HG03342 (cell line): ENCODE data around the gene KCNH3.

Experiments used
- ATAC-seq: cut with Tn5 transposase; IDR thresholded peaks from one replicate; pipeline ENCODE4 v1.9.1; 2021; ENCODE audit warnings: mild to moderate bottlenecking, moderate library complexity; ENCODE audit not compliant: unreplicated experiment

KCNH3 gene

GRCh38 chr12:49557917-49558215 lies 19.0 kb downstream of the KCNH3 start:
- no peak for ATAC-seq

- ATAC-seq, result no peak
Measured at GRCh38 chr12:49558526-49558925, 19.7 kb downstream of the KCNH3 start.

GRCh38 chr12:49559011-49559675 lies 20.3 kb downstream of the KCNH3 start:
- no peak for ATAC-seq

DNA sequence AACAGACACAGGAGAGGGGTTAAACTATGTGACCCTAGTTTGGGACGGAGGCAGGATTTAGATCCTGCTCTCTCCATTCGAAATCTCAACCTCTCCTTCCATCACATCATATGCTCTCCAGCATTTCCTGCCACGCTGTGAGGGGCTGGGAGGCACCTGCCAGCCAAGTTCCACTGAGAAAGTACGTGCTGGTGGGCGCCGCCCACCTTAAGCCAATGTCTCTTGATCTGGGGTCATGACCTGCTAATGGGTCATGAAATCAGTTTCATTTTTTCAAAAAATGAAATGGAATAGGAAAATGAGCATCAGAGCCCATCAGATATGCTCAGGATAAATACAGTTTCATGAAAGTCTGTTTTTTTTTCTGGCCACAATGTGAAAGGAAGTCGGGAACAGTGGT lies 21.9 kb downstream of the KCNH3 start:
- ATAC-seq, result no peak

DNA sequence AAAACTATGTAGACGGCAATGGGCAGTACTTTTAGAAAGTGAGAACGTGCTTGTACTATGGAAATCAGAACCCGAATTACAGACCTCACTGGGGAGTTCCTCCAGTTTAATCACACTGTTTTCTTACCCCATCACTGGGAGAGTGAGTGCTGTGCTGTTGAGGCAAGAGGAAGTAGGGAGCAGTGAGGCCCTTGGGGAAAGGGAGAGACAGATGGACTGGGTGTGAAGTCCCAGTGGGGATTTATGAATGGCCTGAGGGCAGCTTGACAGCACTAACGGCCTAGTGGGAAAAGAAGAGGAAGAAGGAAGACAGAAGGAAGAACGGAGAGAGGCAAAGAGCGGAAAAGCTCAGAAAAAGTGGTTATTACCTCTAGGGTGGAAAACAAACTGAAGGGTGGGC lies 23.4 kb downstream of the KCNH3 start:
- ATAC-seq, result no peak

DNA sequence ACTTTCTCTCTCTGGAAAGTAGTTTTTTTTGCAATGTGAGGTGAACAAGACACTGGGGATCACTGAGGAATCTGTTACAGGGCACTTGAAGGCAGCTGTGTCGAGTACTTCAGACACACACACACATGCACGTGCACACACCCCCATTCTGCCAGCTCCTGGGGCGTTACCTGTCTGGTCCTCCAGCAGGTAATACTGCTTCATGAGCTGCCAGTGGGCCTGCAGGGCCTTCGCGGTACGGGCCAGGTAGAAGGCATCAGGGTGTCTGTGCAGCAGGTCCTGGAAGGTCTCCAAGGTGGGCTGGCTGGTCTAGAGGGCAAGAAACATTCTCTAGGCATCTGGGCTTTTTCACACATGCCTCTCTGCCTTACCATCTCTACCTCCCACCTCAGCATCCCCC lies 24.0 kb downstream of the KCNH3 start:
- ATAC-seq, result no peak

- ATAC-seq, result no peak
Measured at GRCh38 chr12:49563951-49564685, 25.3 kb downstream of the KCNH3 start.

- no peak for ATAC-seq
Measured at GRCh38 chr12:49564686-49565405, 26.0 kb downstream of the KCNH3 start.

DNA sequence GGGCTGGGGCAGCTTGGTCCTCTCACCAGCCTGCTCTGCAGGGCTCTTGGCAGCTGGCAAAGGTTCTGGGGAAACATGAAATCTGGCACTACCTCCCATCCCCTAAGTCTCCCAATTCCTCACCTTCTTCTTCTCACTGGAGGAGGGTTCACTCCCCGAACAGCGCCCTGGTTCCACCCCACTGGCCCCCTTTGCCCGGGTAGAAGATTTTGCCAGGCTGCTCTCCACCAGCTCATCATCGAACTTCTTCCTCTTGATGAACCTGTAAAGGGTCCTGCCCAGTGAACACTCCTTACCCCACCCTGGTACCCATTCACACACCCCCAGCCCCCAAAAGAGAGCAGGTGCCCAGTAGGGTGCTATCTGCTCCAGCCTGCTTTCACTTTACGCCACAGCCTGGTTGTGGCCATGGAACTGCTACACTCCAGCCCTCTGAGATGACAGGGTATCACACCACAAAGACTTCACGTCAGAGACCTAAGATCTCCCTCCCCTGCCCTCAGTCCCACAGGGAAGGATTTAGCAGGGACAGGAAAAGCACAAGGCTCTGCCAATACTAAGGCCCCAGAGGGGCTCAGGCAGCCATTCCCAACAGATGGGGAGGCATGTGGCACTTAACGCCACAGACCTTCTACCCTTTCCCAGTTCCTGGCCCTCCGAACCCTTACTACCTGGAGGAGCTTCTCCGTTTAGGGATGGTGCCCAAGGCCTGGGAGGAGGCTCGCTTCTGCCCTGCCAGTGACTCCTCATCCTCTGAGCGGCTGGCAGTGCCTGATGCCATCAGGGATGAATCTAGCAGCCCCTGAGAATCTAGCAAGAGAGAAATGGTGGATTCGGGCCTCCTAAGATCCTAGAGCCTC lies 26.8 kb downstream of the KCNH3 start:
- ATAC-seq, result no peak

DNA sequence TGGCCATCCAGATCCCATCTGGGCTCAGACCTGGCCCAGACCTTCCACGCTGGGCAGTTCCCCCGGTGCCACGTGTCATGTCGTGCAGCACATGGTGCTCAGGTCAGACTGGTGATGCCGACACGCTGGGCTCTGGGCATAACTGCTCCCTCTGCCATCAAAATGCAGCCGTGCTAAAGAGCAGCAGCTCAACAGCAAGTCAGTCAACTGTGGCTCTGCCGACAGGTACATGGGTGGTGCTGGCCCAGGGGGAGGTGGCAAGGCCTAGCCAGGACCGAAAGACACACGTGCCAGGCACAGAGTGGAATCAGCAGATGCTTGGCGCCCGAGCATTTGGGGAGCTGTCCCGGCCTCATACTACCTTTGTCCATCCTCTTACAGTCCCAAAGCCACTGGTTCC lies 27.5 kb downstream of the KCNH3 start:
- ATAC-seq, result no peak

GRCh38 chr12:49567302-49567610 lies 28.4 kb downstream of the KCNH3 start:
- peak; percentile 3 for ATAC-seq

DNA sequence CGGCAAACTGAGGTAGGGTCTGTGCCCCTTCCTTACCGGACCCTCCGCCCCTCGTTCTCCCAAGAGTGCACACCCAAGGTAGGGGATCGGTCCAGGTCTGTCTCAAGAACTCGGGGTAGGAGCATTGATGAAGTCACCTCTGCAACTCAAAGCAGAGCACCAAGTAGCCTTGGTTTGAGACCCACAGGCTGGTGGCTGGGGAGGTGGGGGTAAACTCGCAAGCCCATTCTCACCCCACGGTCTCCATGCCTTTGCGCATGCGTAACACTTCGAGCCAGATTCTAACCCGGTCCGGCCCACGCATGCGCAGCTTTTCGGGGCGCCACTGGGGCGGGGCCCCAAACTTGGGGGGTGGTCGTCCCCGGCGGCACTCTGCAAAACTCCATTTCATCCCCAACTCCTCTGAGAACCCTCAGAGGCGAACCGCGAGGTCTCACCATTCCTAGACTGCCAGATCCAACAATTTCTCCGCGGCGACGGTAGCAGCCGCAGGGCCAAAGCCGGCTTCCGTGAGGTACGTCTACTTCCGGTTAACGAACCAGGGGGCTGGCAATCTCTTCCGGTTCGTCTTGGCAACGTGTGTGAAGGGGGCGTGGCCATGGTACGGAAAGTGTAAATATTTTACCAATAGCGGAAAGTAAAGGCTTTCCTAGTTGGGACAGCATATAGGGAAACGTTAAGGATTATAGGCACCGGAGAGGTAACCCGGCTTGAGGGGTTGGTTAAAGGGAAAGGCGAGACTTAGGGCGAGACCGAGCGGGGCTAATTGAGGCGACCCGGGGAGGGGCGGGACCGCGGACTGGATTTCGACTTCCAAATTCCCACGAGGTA lies 29.0 kb downstream of the KCNH3 start, which contains the start of gene MCRS1:
MCRS1 (minus strand) TSS at position 532 of the 831 bp plus-strand sequence. CDS start 1,411 bp downstream, outside the sequence.
- ATAC-seq, result peak; percentile 77

GRCh38 chr12:49568442-49569162 lies 29.8 kb downstream of the KCNH3 start:
- peak; percentile 23 for ATAC-seq

DNA sequence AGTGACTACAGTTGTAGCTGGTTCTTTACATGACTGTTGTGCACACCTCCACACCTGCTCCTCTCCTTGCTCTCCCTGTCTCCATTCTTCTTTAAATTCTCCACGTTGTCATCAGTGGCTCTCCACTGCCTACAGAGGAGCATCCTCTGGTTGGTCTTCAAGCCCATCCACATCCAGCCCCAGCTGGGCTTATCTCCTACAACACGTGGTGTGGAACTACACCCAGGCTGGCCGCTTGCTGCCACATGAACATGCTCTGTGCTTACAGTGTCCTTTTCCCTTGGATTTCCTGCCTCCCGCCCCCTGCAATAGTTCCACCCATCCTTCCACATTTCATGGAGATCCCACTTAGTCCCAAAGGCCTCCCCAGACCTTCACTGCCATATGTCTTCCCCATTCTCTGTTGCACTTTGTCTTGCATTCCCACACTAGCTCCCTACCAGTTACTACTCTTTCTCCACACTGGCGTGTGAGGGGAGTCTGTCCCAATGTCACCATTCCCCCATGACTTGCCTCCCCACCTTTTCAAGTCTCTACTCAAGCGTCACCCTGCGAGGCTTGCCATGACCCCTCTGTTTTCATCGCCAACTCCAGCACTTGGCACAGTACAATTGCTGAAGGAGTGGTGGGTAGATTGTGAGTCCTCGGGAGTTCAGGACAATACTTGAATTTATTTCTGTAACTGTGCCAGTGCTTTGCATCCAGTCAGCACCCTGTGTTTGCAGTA lies 38.9 kb downstream of the KCNH3 start:
- no peak for ATAC-seq

DNA sequence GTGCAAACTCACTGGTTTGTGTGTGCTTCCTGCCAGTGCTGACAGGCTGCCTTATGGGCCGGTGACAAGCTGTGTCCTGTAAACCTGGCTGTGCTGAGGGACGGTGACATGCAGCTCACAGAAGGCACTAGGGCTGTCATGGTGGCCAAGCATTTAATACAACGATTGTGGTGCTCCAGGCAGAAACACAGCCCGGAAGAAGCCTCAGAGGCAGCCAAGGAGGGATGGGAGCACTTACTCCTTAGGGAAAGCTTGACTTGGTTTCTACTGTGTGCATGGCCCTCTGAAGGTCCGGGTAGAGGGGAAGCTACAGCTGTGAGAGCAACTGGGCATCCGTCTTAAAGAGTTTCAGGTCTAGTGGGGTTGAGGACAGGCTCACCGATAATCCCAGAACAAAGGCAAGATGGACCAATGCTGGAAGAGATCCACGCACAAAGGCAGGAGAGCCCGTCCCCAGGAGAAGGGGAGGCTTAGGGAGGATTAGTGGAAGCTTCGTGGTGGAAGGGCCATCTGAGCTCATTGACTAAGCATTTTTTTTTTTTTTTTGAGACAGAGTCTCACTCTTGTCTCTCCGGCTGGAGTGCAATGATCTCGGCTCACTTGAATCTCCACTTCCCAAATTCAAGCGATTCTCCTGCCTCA lies 39.8 kb downstream of the KCNH3 start:
- ATAC-seq, result no peak

GRCh38 chr12:49580572-49581535 lies 42.0 kb downstream of the KCNH3 start:
- ATAC-seq, result peak; percentile 57

DNA sequence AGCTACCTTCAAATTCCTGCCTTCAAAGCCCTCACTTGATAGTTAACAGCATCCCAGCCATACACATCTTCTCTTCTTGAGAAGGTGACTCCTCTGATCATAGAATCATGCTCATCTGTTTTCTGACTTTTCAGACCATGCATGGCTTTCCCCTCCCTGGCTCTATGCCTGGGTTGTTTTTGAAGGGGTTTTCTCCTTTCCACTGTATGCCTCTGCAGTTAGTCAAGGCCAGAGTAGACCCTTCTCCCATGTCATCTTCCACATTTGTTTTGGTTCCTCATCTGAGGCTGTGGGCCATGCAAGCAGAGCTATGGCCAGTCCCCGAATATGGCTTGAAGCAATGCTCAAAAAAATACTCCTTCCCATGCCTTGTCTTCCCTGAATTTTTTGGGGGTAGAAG lies 43.4 kb downstream of the KCNH3 start:
- no peak for ATAC-seq
